ENCODE results near the gene NXPH4. TPM values are rescaled to one million over a fixed set of nuclear protein-coding genes. Genes with fewer than 3 reads are reported as not detected.

Gene NXPH4
- total RNA-seq, 3 donors from 2014 or later = 0.25 TPM; not detected in 2

DNA sequence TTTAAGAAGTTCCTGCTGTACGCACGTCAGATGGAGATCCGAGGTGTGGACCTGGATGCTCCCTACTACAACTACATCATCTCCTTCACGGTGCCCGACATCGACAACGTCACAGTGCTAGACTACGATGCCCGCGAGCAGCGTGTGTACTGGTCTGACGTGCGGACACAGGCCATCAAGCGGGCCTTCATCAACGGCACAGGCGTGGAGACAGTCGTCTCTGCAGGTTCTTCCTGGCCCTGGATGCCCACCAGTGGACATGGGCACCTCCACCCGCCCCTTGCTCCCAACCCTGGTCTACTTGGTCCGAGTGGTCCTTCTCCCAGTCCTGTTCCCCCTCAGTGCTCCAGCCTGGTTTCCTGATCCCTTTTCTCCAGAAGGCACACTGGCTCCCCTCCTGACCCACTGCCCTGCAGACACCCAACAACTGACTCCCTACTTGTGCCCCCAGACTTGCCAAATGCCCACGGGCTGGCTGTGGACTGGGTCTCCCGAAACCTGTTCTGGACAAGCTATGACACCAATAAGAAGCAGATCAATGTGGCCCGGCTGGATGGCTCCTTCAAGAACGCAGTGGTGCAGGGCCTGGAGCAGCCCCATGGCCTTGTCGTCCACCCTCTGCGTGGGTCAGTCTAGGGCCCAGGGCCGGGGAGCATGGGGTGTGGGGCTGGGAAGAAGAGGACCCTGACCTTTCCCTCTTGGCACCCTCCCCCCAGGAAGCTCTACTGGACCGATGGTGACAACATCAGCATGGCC, 37.1 kb upstream of the NXPH4 start:
- DNase-seq (peak in 1 of 3 donors; percentile 44), ATAC-seq (no peak)
- intact Hi-C loops (cut with DNase I, micrococcal nuclease) = loop anchor here (5.0 kb wide), 1 partner anchor 57 kb away; no protein-coding TSS in a partner anchor
- Histone ChIP-seq H3K36me3 (ENCODE audit: low read depth) (no peaks in the 10 kb centered on the region), H3K9me3 (no peaks in the 10 kb centered on the region), H3K4me1 (ENCODE audit: low read depth) (no peaks in the 10 kb centered on the region), H3K4me3 (no peak overlapping the region)
- TF ChIP-seq, protein P1, sequence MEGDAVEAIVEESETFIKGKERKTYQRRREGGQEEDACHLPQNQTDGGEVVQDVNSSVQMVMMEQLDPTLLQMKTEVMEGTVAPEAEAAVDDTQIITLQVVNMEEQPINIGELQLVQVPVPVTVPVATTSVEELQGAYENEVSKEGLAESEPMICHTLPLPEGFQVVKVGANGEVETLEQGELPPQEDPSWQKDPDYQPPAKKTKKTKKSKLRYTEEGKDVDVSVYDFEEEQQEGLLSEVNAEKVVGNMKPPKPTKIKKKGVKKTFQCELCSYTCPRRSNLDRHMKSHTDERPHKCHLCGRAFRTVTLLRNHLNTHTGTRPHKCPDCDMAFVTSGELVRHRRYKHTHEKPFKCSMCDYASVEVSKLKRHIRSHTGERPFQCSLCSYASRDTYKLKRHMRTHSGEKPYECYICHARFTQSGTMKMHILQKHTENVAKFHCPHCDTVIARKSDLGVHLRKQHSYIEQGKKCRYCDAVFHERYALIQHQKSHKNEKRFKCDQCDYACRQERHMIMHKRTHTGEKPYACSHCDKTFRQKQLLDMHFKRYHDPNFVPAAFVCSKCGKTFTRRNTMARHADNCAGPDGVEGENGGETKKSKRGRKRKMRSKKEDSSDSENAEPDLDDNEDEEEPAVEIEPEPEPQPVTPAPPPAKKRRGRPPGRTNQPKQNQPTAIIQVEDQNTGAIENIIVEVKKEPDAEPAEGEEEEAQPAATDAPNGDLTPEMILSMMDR (IDR thresholded peaks at IDR 0.05) = no peak

DNA sequence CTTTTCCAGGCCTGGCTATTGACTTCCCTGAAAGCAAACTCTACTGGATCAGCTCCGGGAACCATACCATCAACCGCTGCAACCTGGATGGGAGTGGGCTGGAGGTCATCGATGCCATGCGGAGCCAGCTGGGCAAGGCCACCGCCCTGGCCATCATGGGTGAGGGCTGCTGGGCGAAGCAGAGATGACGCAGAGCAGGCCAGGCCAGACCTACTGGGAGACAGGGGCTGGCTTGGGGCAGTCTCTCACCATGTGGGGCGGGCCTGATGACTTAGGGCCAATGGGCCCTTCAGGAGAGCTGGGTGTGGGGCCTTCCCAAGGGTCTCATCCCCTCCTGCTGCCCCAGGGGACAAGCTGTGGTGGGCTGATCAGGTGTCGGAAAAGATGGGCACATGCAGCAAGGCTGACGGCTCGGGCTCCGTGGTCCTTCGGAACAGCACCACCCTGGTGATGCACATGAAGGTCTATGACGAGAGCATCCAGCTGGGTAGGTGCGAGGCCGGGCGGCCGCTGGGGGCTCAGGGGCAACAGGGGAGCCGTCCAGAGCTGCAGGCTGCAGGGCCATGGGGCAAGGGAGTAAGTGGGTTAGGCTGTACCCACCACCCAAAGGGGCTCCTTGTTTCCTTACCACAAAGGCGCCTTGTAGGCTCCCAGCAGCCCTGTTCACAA, 36.1 kb upstream of the NXPH4 start:
- no peaks in the 10 kb centered on the region for H3K9me3 ChIP-seq
- no peaks in the 10 kb centered on the region for H3K4me1 ChIP-seq (ENCODE audit: low read depth)
- intact Hi-C loops (cut with DNase I, micrococcal nuclease) = loop anchor here in 1 of 2 donors (5.0 kb wide), 1 partner anchor 58 kb away; no protein-coding TSS in a partner anchor
- TF ChIP-seq, protein P1 (IDR thresholded peaks at IDR 0.05) = no peak
- peak in 1 of 3 donors; percentile 40 for DNase-seq
- ATAC-seq = no peak
- no peak overlapping the region for H3K4me3 ChIP-seq
- H3K36me3 ChIP-seq (ENCODE audit: low read depth) = no peaks in the 10 kb centered on the region

DNA sequence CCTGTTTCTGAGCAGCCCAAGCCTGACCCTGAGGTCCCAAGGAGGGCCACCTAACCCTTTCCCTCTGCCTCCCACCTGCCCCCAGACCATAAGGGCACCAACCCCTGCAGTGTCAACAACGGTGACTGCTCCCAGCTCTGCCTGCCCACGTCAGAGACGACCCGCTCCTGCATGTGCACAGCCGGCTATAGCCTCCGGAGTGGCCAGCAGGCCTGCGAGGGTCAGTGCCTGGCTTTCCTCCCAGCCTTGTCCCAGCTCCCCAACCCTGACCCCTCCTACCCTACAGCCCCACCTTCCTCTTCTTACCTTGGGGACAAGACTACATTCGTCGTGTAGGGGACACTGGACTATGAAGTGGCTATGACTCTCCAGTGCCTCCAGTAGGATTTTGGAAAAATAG, 35.5 kb upstream of the NXPH4 start:
- TF ChIP-seq, protein P1 (IDR thresholded peaks at IDR 0.05) = no peak
- intact Hi-C loops (cut with DNase I, micrococcal nuclease) = loop anchor here in 1 of 2 donors (5.0 kb wide), 1 partner anchor 59 kb away; no protein-coding TSS in a partner anchor
- DNase-seq (peak in 1 of 3 donors; percentile 45), ATAC-seq (no peak)
- no peaks in the 10 kb centered on the region for H3K4me1 ChIP-seq (ENCODE audit: low read depth)
- peaks cover 2% of the 10 kb centered on the region for H3K36me3 ChIP-seq (ENCODE audit: low read depth)
- no peak overlapping the region for H3K4me3 ChIP-seq
- H3K9me3 ChIP-seq = no peaks in the 10 kb centered on the region

DNA sequence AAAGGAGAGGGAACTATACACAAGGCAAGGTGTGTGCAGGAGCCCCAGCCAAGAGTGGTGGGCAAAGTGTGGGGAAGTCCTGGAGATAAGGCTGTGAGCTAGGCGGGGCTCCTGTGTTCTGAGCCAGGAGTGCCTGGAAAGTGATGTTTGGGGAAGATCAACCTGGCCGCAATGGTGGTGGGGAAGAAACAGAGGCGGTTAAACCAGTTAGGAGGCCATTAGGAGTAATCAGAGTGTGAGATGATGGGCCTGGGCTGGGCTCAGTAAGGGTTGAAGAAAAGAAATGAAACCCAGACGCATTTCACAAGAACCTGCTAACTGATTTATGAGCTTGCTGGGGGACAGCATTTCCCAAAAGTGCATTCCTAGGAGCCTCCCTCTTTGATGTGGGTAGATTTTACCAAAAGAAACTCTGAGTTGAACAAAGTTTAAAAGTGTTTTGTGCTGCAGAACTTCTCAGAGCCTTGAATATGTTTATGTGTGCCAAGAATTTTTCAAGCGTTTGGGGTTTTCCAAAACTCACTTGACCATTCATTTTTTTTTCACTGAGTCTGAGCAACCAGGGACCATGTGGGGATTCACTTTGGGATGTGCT, 34.9 kb upstream of the NXPH4 start:
- DNase-seq (no peak), ATAC-seq (no peak)
- Histone ChIP-seq H3K9me3 (no peaks in the 10 kb centered on the region), H3K36me3 (ENCODE audit: low read depth) (peaks cover 3% of the 10 kb centered on the region), H3K4me3 (no peak overlapping the region), H3K4me1 (ENCODE audit: low read depth) (no peaks in the 10 kb centered on the region)
- intact Hi-C loops (cut with DNase I, micrococcal nuclease) = loop anchor here in 1 of 2 donors (5.0 kb wide), 1 partner anchor 59 kb away; no protein-coding TSS in a partner anchor
- TF ChIP-seq, protein P1 (IDR thresholded peaks at IDR 0.05) = no peak

DNA sequence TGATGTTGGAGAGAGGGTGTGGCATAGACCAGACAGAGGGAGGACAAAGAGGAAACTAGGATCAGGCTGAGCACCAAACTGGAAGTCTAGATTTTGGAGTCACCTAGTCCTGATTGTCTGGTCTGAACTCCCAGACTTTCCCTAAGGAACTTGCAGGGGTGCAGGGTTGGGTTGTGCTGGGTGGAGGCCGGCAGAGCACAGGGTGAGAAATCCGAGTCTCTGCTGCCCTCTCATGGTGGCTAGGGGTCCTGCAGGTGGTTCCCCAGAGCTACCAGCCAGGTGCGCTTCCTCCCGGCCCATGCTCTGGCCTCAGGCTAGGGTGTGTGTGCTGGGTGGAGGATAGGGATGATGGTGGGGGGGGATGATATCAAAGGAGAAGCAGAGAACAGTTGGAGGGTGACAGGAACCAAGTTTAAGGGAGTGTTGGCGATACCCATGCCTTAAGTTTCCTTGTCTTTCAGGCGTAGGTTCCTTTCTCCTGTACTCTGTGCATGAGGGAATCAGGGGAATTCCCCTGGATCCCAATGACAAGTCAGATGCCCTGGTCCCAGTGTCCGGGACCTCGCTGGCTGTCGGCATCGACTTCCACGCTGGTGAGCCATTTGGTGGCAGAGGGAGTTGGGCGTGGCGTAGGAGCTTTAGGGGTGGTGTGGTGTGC, 33.5 kb upstream of the NXPH4 start:
- TF ChIP-seq, protein P1 (IDR thresholded peaks at IDR 0.05) = peak; percentile 82
- intact Hi-C loops (cut with DNase I, micrococcal nuclease) = loop anchor here in 1 of 2 donors (5.0 kb wide), 1 partner anchor 61 kb away; no protein-coding TSS in a partner anchor

More for the DNA sequence above, 33.5 kb upstream of the NXPH4 start:
- Histone ChIP-seq H3K4me3 (no peak overlapping the region), H3K9me3 (no peaks in the 10 kb centered on the region), H3K36me3 (ENCODE audit: low read depth) (peaks cover 3% of the 10 kb centered on the region), H3K4me1 (ENCODE audit: low read depth) (no peaks in the 10 kb centered on the region)
- ATAC-seq (peak; percentile 96), DNase-seq (peak; percentile 70 to 92 (median 89))

Measured in mucosa of descending colon (tissue), 3 donors.